HG02840 (cell line): Measurements from ENCODE around the gene FAM120A.
"Not testable (repeated sequence)": the region's sequence is repeated elsewhere in the genome, so short reads cannot be mapped to it uniquely, and the experiment has no call there.

Experiments used
- ATAC-seq: cut with Tn5 transposase; IDR thresholded peaks from one replicate; pipeline ENCODE4 v1.9.1; 2021; ENCODE audit warnings: mild to moderate bottlenecking, moderate library complexity, moderate number of reproducible peaks; ENCODE audit not compliant: unreplicated experiment, low FRiP score

Gene FAM120A

DNA sequence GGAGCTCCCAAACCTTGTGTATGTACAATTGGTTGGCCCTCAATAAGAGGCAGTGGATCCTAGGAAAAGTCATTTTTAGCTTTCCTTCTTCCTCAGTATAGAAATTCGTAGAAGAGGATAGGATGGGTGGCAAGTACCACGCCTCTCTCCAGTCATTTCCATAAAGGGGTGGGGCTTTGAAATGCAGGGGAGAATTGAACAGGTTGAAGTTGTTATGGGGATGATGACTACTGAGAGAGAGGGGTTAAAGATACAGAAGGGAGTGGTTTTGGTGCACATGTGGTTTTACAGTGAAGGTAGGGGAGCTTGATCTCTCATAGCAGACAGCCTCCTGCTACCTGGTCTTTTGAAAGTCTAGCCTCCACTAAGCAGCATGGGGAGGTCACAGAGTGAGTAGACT lies 56.3 kb downstream of the FAM120A start:
- ATAC-seq: no peak

DNA sequence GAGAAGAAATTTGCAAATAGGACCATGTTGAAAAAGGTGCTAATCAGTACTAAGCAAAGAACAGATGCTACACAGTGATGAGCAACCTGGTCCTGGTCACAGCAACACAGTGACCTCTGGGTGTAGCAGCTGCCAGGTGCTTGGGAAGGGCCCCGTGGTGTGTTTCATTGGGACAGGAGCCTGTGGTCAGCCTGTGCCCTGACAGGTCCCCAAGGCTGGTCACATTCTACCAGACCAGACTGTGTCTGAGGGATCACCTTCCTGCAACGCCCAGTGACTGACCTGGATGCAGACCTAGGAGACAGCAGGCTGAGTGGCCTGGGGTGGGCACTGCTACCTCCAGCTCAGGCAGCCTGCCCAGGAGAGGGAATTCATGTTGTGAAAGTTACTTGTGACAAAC lies 56.7 kb downstream of the FAM120A start:
- ATAC-seq: no peak

DNA sequence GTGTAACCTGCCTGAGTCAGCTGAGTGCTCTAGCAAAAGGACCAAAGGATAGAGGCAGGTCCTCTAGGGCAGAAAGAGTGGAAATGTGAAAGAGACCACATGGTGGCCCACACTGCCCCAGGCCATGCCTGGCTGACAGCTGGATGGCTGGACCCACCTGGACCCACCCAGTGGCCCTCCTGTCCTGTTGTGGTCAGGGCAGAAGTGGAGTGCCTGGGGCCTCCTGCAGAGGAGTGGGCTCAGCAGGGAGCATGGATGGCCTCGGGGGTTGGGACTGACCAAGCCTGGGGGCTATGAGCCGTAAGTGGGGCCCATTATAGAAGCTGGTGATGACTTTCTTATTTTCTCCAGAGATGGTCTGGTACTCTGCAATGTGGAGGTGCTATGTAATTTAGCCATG lies 57.6 kb downstream of the FAM120A start:
- ATAC-seq: no peak

DNA sequence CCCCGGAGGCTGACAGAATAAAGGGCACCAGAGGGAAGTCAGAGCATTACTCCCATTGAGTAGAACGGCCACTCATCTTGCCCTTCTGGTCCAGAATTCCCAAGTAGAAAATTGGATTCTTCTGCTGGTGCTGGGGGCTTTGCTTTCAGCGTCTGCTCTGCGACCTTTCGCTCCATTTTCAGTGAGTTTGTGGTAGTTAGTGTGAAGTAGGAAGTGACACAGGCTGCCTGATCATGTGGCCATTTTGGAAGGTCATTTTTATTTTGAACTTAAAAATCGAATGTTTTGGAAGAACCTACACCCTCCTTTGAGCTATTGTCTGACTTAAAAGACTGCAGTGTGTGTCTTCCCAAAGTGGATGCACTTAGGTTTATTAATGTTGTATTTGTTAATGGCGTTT lies 58.6 kb downstream of the FAM120A start:
- no peak for ATAC-seq

DNA sequence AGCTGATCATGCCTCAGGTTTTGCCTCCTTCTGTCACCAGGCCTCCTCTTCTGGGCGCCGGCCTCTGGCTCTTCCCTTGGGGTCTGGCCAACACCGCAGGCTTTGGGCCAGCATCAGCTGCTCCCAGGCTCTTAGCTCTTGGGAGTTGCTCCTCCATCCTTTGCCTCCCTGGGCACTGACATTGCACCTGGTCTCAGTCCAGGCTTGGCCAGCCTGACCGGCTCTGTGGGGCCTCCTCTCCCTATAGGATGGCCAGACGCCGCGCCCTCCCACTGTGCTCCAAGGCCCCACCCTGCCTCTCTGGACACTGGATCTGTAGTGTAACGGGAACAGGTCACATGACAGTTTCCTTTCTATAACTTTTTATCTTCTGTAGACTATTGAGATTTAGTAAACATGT lies 59.7 kb downstream of the FAM120A start:
- not testable (repeated sequence) for ATAC-seq

DNA sequence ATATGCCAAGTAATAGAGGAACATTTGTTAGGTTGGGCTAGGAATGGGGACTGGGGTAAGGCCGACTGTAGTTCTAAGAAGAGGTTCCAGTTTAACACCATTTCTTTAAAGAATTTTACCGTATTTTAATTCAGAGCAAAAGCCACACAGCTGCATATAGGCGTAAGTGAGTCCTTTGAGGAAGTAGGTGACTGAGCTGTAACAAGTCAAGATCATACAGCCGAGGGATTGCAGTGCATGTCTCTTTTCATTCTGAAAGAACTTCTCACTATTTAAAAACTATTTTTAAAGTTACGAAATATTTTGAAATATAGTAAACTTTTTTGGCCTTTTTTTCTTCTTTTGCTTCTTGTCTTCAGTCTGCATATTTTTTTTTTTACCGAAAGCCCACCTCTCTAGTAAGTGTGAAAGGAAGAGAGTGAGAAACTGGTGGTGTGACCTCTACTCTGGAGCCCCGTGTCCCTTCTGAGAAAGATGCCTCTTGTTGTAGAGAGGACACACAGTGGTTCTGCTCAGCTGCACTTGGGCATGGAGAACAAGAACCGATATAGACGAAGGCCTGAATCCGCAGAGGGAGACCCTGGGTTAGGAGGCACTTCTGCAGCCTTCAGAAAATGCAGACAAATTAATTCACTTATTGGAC lies 60.8 kb downstream of the FAM120A start:
- not testable (repeated sequence) for ATAC-seq

DNA sequence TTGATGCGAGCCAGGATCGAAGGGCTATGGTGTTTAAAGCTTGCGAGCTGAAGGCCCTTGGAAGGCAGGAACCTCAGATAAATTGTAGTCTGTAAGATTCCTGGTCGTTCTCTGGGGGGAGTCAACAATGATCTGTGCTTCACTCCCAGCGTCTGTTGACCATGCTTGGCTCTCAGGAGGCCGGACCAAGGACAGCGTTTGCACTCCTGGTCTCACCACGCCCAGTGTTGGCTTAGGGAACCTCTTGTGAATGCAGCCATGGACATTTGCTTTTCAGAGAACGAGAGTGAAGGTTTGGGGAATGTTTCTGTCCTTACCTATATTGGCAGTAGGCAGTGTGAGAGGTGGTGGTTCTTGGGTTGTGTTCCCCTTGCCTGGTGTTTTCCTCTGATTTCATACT lies 62.1 kb downstream of the FAM120A start:
- ATAC-seq: no peak

DNA sequence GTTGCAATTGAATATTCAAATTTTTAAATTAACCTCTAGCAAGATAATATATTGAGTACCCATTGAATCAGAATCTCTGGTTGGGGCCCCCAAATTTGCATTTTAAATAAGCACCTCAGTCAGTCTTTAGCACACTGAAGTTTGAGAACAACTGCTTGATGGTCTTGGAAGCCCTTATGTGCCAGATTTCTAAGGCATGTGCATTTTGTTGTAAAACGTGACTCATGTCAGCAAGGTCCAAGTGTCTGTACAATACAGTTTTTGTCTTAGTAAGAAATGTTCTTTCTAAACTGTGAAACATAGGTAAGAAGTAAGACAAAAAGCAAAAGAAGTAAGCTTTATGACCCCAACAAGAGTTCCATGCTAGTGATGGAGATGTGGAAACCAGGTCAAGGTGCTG lies 65.8 kb downstream of the FAM120A start:
- no peak for ATAC-seq

DNA sequence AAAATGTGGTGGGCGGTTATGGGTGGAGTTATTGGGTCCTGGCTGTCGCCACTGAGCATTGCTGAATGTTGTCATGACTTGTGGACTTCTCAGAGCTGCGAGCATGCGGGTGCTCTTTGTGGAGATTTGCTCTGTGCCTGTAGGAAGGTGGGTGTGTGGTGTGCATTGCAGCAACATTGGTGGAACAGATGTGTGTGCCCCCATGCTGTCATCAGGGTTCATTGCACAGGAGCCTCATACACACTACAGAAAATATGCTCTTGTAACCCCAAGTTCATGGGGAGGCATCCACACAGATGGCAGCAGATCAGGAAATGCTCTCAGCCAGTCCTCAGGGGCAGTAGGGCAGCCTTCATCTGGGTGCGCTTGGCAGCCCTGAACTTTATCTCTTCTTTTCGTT lies 69.0 kb downstream of the FAM120A start:
- no peak for ATAC-seq

DNA sequence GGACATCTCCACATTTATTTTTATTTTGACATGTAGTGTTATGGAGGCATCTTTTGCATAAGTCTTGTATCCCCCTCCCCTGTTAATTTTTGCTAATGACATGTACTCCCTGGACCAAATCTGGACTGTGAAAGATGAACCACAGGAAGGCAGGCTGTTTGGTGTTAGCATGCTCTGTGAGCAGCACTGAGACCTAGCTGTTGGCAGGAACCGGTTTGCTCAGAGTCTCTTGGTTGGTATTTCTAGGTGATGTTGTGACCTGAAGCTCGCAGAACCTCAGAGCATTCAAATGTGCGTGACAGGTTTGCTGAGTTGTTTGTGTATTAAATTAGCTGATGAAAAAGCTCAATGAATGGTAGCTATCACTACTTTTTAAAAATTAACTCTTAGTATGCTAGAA lies 71.3 kb downstream of the FAM120A start:
- ATAC-seq: no peak

DNA sequence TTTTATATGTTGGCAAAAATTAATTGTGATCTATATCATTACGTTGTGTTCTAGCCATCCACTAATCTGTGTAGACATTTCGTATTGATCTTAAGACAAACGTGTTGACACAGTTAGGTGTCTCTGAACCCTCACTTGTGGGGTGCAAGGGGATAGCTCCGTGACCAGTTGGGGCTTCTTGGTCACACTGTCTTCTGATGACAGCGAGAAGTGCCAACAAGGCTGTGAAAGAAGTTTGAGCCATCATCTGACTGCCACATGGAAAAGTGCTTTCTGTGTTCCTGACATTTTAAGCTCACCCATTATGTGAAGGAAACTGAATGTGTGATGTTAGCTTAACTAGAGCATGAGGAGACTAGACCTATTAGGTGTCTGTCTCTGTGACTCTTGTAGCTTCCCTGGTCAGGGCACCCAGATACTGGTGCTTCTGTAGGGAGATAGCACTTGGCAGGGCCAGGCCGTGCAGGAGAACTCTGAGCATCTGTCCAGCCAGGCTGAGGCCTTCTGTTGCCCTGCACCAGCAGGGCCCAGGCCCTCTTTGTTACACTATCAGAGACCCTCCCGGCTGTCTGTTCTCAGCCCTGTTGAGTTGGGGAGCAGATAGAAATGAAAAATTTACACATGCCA lies 72.1 kb downstream of the FAM120A start:
- no peak for ATAC-seq

DNA sequence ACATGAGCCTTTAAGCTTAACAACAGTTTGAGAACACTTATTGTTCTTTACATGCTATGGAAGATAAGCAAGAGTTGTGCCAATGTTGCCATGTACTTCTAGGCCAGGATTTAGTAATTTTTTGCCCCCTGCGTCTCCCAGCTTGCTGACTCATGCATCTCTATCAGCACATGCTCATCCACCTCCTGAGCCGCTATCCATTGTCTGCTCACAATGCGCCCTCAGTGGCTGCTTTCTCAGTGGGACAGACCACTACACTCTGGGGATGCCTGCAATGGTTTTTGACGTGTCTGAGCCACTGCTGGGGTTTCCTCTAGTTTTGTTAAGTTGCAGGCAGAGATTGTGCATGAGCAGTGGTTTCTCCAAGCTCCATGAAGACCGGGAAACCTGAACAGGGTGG lies 74.0 kb downstream of the FAM120A start:
- ATAC-seq: no peak

DNA sequence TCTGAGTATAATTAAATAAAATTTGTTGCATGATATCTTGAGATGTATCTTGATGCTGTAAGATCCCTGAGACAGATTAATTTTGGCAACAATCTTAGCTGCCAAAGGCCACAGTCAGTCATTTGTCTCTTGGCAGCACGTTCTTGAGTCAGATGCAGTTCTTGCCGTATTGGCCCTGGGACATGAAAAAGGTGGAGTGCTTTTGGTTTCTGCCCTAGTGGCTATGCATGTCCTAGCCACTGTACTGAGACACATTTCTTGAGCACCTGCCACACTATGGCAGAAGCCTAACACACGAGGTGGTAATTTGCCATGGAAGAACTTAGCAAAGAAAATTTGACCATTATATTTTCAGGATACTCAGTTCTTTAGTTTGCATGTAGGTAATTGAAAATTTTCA lies 79.9 kb downstream of the FAM120A start:
- ATAC-seq: no peak

DNA sequence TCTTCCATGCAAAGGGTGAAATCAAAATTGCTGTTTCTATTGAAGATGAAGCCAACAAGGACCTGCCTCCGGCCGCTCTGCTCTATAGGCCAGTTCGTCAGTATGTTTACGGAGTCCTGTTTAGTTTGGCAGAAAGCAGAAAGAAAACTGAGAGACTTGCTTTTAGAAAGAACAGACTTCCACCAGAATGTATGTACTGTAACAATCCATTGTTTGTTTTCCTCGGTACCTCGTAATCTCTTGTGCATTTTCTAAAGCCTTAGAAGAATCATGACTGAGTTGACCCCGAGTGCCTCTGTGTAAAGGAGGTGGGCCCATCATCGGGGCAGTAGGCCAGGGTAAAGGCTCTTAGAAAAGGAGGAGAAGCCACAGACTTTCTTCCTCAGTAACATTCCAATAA lies 80.7 kb downstream of the FAM120A start:
- ATAC-seq: no peak

DNA sequence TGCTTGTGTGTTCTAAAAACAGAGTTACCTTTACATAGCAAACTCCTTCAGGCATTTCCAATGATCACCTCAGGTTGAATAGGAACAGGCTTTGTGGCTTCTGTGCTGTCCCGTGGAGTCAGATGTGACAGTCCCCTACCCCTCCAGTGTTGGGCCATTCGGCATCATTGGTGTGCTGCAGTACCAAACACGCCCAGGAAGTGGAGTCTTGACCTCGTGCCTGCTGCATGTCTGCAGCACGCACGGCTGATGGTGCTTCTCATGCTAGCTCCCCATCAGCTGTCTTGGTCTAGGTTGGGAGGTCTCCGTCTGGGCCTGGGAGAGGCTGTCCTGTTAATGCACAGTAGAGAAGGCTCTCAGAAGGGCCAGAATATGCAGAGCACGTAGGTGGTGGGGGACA lies 82.4 kb downstream of the FAM120A start:
- no peak for ATAC-seq

DNA sequence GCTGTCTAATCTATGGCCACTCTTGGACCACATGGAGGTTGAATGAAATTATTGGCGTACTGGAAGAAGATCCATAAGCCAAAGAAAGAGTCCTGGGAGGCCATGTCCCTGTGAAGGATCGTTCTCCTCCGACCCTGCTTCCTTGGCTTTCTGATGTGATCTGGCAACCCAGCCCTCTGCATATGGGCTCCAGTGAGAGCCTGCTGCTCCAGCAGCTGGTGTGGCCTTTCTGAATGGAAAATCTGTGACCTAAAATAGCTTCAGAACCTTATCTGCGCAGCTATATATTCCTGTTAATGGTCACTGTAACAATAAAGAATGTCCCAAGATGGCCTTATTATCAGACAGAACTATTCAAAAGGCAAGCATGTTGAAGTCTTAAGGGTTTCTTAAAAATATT lies 84.7 kb downstream of the FAM120A start:
- no peak for ATAC-seq

DNA sequence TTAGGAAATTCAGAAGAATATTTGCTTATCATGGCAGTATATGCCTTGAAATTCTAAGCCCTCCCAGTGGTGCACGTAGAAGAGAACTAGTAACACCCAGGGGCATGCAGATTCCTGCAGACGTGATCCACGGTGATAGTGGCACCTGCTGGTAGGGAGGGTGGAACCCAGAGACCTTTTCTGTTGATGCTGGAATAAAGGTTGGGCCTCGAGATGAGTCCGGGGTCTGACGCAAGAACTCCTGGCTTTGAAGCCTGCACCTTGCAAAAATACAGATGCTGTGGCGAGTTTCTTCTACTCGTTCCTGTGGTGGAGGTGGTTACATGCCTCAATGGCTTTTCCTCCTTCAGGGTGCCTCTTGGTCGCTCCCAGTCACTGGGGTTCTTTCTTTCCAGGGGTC lies 85.4 kb downstream of the FAM120A start:
- no peak for ATAC-seq

DNA sequence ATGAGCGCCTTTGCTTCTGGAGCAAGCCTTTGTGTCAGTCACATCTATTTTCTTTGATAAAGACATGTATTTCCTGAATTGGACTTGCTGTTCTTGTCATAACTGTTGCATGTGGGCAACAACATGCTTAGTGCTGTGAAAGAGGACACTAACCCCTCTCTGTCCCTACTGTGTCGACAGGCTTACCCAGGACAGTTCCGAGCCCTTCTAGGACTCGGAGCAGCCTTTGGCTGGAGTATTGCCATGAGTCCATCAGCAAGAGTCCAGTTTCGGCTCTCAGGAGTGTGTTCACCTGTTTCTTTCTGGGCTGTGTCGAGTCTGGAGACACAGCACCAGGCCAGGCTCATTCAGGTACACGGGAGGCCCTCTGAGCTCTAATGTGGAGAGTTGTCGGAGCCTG lies 88.8 kb downstream of the FAM120A start:
- no peak for ATAC-seq

DNA sequence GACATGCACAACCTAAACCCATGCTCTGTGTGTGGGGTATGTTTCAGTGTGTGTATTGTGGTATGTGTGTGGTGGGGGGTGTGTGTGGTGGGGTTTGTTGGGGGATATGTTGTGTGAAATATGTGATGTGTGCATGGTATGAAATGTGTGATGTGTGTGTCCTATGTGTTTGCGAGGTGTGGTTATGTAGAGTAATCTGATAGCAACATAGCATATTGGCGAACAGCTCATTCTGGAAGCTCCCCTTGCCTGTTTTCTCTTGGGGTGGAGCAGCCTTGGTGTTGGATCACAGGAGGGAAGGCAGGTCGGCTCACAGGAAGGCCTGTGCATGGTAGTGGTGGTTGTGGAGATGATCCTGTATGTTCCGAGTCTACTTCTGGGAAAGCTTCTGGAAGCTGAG lies 89.5 kb downstream of the FAM120A start:
- ATAC-seq: no peak

DNA sequence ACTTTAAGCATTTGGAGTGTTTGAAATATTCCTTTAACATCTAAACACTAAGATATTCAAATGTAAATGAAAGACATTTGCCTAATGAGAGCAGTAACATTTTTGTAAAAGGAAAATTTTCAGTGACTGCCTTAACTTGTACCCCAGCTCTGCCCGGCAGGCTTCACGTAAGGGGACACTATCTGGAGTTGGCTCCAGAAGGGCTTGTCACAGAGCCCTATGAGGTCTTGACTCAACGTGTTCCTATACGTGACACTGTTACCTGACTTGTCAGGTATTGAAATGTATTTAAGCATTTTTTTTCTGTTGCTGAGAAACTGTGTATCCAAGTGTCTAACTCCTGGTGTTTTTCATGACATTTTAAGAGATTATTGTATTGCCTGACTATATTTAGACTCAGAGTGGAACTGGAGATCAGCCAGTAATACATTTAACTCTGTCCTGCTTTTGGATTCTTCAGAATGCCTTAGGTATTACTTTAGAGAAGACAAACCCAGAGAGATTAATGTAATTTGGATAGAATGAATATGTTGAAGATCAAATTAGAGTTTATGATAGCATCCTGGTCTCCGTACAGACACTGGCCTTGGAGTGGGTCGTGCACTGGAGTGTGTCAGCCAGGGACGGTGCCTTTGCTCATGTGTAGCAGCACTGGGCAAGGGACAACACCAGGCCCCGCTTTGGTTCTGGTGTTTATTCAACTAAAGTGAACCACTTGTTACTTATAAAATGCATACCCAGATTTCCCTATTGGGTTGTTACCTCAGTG lies 90.3 kb downstream of the FAM120A start:
- no peak for ATAC-seq

DNA sequence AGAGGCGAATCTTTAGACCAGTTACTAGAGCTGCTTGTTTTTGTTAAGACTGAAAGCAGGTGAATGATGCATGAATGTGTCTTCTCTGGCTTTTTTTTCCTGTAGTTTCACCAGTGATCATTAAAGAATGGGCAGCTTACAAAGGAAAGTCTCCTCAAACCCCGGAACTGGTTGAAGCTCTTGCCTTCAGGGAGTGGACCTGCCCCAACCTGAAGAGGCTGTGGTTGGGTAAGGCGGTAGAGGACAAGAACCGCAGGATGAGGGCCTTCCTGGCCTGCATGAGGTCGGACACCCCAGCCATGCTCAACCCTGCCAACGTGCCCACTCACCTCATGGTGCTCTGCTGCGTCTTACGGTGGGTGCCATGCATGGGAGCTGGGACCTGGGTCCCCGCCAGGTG lies 91.6 kb downstream of the FAM120A start:
- ATAC-seq: no peak

DNA sequence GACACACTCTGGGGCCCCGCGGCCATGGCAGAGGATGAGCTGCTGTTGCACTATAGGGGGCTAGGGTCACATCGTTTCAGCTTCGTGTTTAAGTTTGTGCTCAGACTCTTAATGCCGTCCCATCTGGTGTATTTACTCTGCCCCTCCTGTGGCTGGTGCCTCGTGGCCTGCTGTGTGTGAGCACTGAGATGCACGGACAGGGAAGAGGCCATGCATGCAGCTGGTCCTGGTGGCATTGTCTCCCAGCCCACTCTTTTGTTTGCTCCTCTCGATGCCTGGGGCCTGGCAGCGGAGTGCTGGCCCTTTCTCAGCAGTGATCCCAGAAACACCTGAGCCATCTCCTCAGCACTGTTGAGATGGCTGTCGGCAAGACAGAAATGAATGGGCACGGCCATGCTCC lies 94.9 kb downstream of the FAM120A start:
- ATAC-seq: no peak
